Lower lobe of right lung (tissue), 2 donors: Measurements from ENCODE around the gene GPR42. TPM values are rescaled to one million over a fixed set of nuclear protein-coding genes. Genes with fewer than 3 reads are reported as not detected.

Experiments used
- ATAC-seq, 2 donors: fragments of 200-7000 bp; cut with Tn5 transposase; one replicate each; pipeline ENCODE4 v1.9.1; 2020 to 2022; ENCODE audit warnings: mild to moderate bottlenecking in 2 of 2, moderate library complexity in 2 of 2
- DNase-seq: peaks from one replicate; pipeline ENCODE4 v3.0.0-alpha.2; 2020
- H3K27ac ChIP-seq: fragments of 200-600 bp; one replicate; pipeline ENCODE4 v1.8.0; 2022
- H3K27me3 ChIP-seq: fragments of 200-600 bp; one replicate; pipeline ENCODE4 v1.8.0; 2022; ENCODE audit warnings: low read depth
- H3K36me3 ChIP-seq: fragments of 200-600 bp; one replicate; pipeline ENCODE4 v1.8.0; 2022; ENCODE audit warnings: mild to moderate bottlenecking
- H3K4me1 ChIP-seq: fragments of 200-600 bp; one replicate; pipeline ENCODE4 v1.8.0; 2022
- H3K4me3 ChIP-seq: fragments of 200-600 bp; one replicate; pipeline ENCODE4 v1.8.0; 2022; ENCODE audit warnings: mild to moderate bottlenecking
- H3K9me3 ChIP-seq: fragments of 200-600 bp; one replicate; pipeline ENCODE4 v1.8.0; 2022
- CTCF ChIP-seq: fragments of 200-600 bp; IDR thresholded peaks from one replicate; pipeline ENCODE4 v1.8.0; 2022; ENCODE audit warnings: antibody characterized with exemption, mild to moderate bottlenecking
- intact Hi-C: fragments of 100-400 bp; cut with DNase I; formaldehyde crosslinking; loops from one replicate; pipeline ENCODE4 v1.11.0; 2022
- total RNA-seq: library from RNA; stranded (reverse); fragmentation: NEBNext Ultra II Directional; extraction: Animal tissue kit (Norgen Biotek cat#: 25700); gene quantifications from one replicate; pipeline ENCODE4 v1.2.1, GENCODE V29; 2021
- donor health status: DM: no; HTN: yes; CAD: no; lungs with severe emphysema.

Gene GPR42
- total RNA-seq, 1 donor from 2014 or later: not detected

- DNase-seq (no peak), ATAC-seq (no peak)
- Histone ChIP-seq H3K4me1 (no peaks in the 10 kb centered on the region), H3K27ac (no peak overlapping the region), H3K4me3 (no peak overlapping the region), H3K27me3 (peaks cover 4% of the 10 kb centered on the region), H3K36me3 (no peaks in the 10 kb centered on the region), H3K9me3 (no peaks in the 10 kb centered on the region)
- intact Hi-C loops: no loop called here
- TF ChIP-seq CTCF: no peak
Observed at GRCh38 chr19:35408284-35409171, 37.7 kb downstream of the GPR42 start.

GRCh38 chr19:35409191-35409590 lies 38.3 kb downstream of the GPR42 start:
- no peak for TF ChIP-seq CTCF
- DNase-seq: no peak
- H3K9me3 ChIP-seq: no peaks in the 10 kb centered on the region
- peaks cover 4% of the 10 kb centered on the region for H3K27me3 ChIP-seq
- no peak overlapping the region for H3K27ac ChIP-seq
- intact Hi-C loops: no loop called here
- ATAC-seq: no peak
- no peaks in the 10 kb centered on the region for H3K36me3 ChIP-seq
- H3K4me3 ChIP-seq: no peak overlapping the region
- no peaks in the 10 kb centered on the region for H3K4me1 ChIP-seq

- peaks cover 8% of the 10 kb centered on the region for H3K27me3 ChIP-seq
- DNase-seq (no peak), ATAC-seq (no peak)
- intact Hi-C loops: no loop called here
- no peak overlapping the region for H3K4me3 ChIP-seq
- no peaks in the 10 kb centered on the region for H3K36me3 ChIP-seq
- H3K27ac ChIP-seq: no peak overlapping the region
- H3K4me1 ChIP-seq: no peaks in the 10 kb centered on the region
- no peaks in the 10 kb centered on the region for H3K9me3 ChIP-seq
- no peak for TF ChIP-seq CTCF
Observed at GRCh38 chr19:35410487-35410886, 39.6 kb downstream of the GPR42 start.

- TF ChIP-seq CTCF: no peak
- Histone ChIP-seq H3K4me1 (no peaks in the 10 kb centered on the region), H3K36me3 (no peaks in the 10 kb centered on the region), H3K27me3 (peaks cover 26% of the 10 kb centered on the region), H3K9me3 (no peaks in the 10 kb centered on the region), H3K27ac (no peak overlapping the region), H3K4me3 (no peak overlapping the region)
- intact Hi-C loops: no loop called here
- ATAC-seq: no peak
- DNase-seq: no peak
Observed at GRCh38 chr19:35414442-35414841, 43.6 kb downstream of the GPR42 start.

GRCh38 chr19:35416331-35416730 lies 45.5 kb downstream of the GPR42 start:
- H3K27me3 ChIP-seq: peaks cover 22% of the 10 kb centered on the region
- H3K36me3 ChIP-seq: no peaks in the 10 kb centered on the region
- H3K4me3 ChIP-seq: no peak overlapping the region
- H3K9me3 ChIP-seq: no peaks in the 10 kb centered on the region
- ATAC-seq: no peak
- H3K27ac ChIP-seq: no peak overlapping the region
- no peaks in the 10 kb centered on the region for H3K4me1 ChIP-seq
- no peak for DNase-seq
- TF ChIP-seq CTCF: no peak
- intact Hi-C loops: no loop called here
